DMS153 treated with DMSO at 0.1 percent for 48 hours (cell line): ENCODE results near the gene TFDP1.

Experiments
- DNase-seq: peaks from one replicate; lab custom pipeline; 2025; ENCODE audit not compliant: unreplicated experiment; lab: John Stamatoyannopoulos, UW

The TFDP1 gene

GRCh38 chr13:113663934-113664333 lies 79.4 kb downstream of the TFDP1 start:
- DNase-seq = no peak

GRCh38 chr13:113664751-113665596 lies 80.4 kb downstream of the TFDP1 start:
- DNase-seq = no peak

- no peak for DNase-seq
These were observed 81.2 kb downstream of the TFDP1 start for GRCh38 chr13:113665597-113666328.

GRCh38 chr13:113666329-113666670 lies 81.7 kb downstream of the TFDP1 start:
- DNase-seq = no peak

- no peak for DNase-seq
These were observed 82.6 kb downstream of the TFDP1 start, which contains the start of gene GRK1 for GRCh38 chr13:113666951-113667701. GRK1 (plus strand) TSS chr13:113667219; CDS start chr13:113667387, 168 bp downstream.

GRCh38 chr13:113667771-113668490 lies 83.4 kb downstream of the TFDP1 start:
- no peak for DNase-seq

GRCh38 chr13:113668491-113668971 lies 84.0 kb downstream of the TFDP1 start:
- no peak for DNase-seq

GRCh38 chr13:113669231-113669754 lies 84.7 kb downstream of the TFDP1 start:
- no peak for DNase-seq

GRCh38 chr13:113669755-113670341 lies 85.3 kb downstream of the TFDP1 start:
- no peak for DNase-seq

- no peak for DNase-seq
These were observed 86.0 kb downstream of the TFDP1 start for GRCh38 chr13:113670541-113670940.

GRCh38 chr13:113671066-113672001 lies 86.8 kb downstream of the TFDP1 start:
- no peak for DNase-seq

- DNase-seq = no peak
These were observed 87.6 kb downstream of the TFDP1 start for GRCh38 chr13:113672002-113672651.
